IMR-90 (cell line): ENCODE data around the gene WDR62. TPM values are rescaled to one million over a fixed set of nuclear protein-coding genes. Genes with fewer than 3 reads are reported as not detected.

Source experiments
- ATAC-seq: fragments of 200-7000 bp; cut with Tn5 transposase; 2 replicates; pipeline ENCODE4 v1.9.1; 2020; ENCODE audit warnings: low read depth, mild to moderate bottlenecking, moderate library complexity
- BruUV-seq: library from RNA; stranded (reverse); fragments of 400-500 nt; replicated peaks from 2 replicates; lab custom pipeline; 2021; lab: Mats Ljungman, UMichigan
- CTCF ChIA-PET: fragments of 300-600 bp; formaldehyde crosslinking; extraction: SDS; loops from one replicate; lab custom pipeline; 2021; ENCODE audit warnings: antibody characterized with exemption; lab: Yijun Ruan, JAX
- POLR2A ChIA-PET: fragments of 300-600 bp; sonication (Branson Sonifier 250); formaldehyde crosslinking; loops from one replicate; lab custom pipeline; 2022; ENCODE audit warnings: antibody characterized with exemption; ENCODE audit not compliant: unreplicated experiment; lab: Charles Lee
- DNase-seq: peaks from one replicate; pipeline ENCODE4 v3.0.0; 2013
- H2AFZ ChIP-seq: replicated peaks from 2 replicates; pipeline ENCODE3; 2013; ENCODE audit warnings: low read length, mild to moderate bottlenecking; ENCODE audit not compliant: poor library complexity
- H2AK5ac ChIP-seq: 2 replicates; pipeline ENCODE4 v1.6.1; 2013; ENCODE audit warnings: low read depth, low read length, inconsistent platforms
- H2AK9ac ChIP-seq: replicated peaks from 2 replicates; pipeline ENCODE3; 2013; ENCODE audit warnings: mild to moderate bottlenecking, low read depth, low read length, moderate library complexity; ENCODE audit not compliant: poor library complexity
- H2BK120ac ChIP-seq: 2 replicates; pipeline ENCODE4 v1.6.1; 2013; ENCODE audit warnings: low read depth, low read length, inconsistent platforms
- H2BK15ac ChIP-seq: 3 replicates; pipeline ENCODE4 v1.6.1; 2013; ENCODE audit warnings: low read depth, low read length, inconsistent platforms
- H2BK20ac ChIP-seq: 2 replicates; pipeline ENCODE4 v1.6.1; 2013; ENCODE audit warnings: low read depth, mild to moderate bottlenecking, inconsistent platforms, low read length, moderate library complexity
- H2BK5ac ChIP-seq: 2 replicates; pipeline ENCODE4 v1.6.1; 2013; ENCODE audit warnings: mild to moderate bottlenecking, low read depth, low read length, inconsistent platforms; ENCODE audit not compliant: poor library complexity, severe bottlenecking
- H3K14ac ChIP-seq: replicated peaks from 2 replicates; pipeline ENCODE4 v1.6.1; 2013; ENCODE audit warnings: low read depth, low read length, inconsistent platforms
- H3K18ac ChIP-seq: 2 replicates; pipeline ENCODE4 v1.6.1; 2013; ENCODE audit warnings: low read depth, low read length, control low read depth
- H3K23ac ChIP-seq: 2 replicates; pipeline ENCODE4 v1.6.1; 2013; ENCODE audit warnings: low read depth, low read length, inconsistent platforms
- H3K27ac ChIP-seq: 2 replicates; pipeline ENCODE4 v1.5.1; 2013; ENCODE audit warnings: mild to moderate bottlenecking, control low read depth, low read length; ENCODE audit not compliant: insufficient read depth
- H3K27me3 ChIP-seq: 2 replicates; pipeline ENCODE4 v1.6.1; 2013; ENCODE audit warnings: low read length; ENCODE audit not compliant: control insufficient read depth, insufficient read depth
- H3K36me3 ChIP-seq: 2 replicates; pipeline ENCODE4 v1.6.1; 2013; ENCODE audit warnings: low read length, mixed read lengths; ENCODE audit not compliant: control insufficient read depth, insufficient read depth
- H3K4ac ChIP-seq: 2 replicates; pipeline ENCODE4 v1.6.1; 2013; ENCODE audit warnings: low read depth, low read length, inconsistent platforms
- H3K4me1 ChIP-seq: 2 replicates; pipeline ENCODE4 v1.6.1; 2013; ENCODE audit warnings: low read length, mixed read lengths; ENCODE audit not compliant: control insufficient read depth, insufficient read depth
- H3K4me2 ChIP-seq: 2 replicates; pipeline ENCODE4 v1.6.1; 2013; ENCODE audit warnings: low read depth, mild to moderate bottlenecking, control low read depth, low read length, moderate library complexity
- H3K4me3 ChIP-seq: 2 replicates; pipeline ENCODE4 v1.5.1; 2013; ENCODE audit warnings: low read depth, mild to moderate bottlenecking, control low read depth, low read length, moderate library complexity; ENCODE audit not compliant: insufficient read depth
- H3K56ac ChIP-seq: 2 replicates; pipeline ENCODE4 v1.6.1; 2013; ENCODE audit warnings: low read length, inconsistent platforms; ENCODE audit not compliant: insufficient read depth; ENCODE audit errors: extremely low read depth
- H3K79me1 ChIP-seq, 2 experiments: 2 replicates each; pipeline ENCODE4 v1.6.1; 2013; ENCODE audit warnings: low read length in 2 of 2, inconsistent platforms in 1 of 2, low read depth in 1 of 2
- H3K9ac ChIP-seq: 2 replicates; pipeline ENCODE4 v1.6.1; 2013; ENCODE audit warnings: low read depth, low read length, control low read depth
- H3K9me1 ChIP-seq: 2 replicates; pipeline ENCODE4 v1.6.1; 2013; ENCODE audit warnings: low read length, inconsistent platforms; ENCODE audit not compliant: insufficient read depth
- H3K9me3 ChIP-seq: 2 replicates; pipeline ENCODE4 v1.6.1; 2013; ENCODE audit warnings: low read length; ENCODE audit not compliant: control insufficient read depth, insufficient read depth
- H4K20me1 ChIP-seq: 2 replicates; pipeline ENCODE4 v1.6.1; 2013; ENCODE audit warnings: low read length, inconsistent platforms; ENCODE audit not compliant: insufficient read depth
- H4K5ac ChIP-seq: 2 replicates; pipeline ENCODE4 v1.6.1; 2013; ENCODE audit warnings: mild to moderate bottlenecking, low read depth, low read length, control low read depth
- H4K8ac ChIP-seq, 2 experiments: 2 replicates each; pipeline ENCODE4 v1.6.1; 2013; ENCODE audit warnings: low read depth in 2 of 2, low read length in 2 of 2, control low read depth in 1 of 2, inconsistent platforms in 1 of 2
- H4K91ac ChIP-seq: 2 replicates; pipeline ENCODE4 v1.6.1; 2013; ENCODE audit warnings: low read depth, low read length, inconsistent platforms; ENCODE audit not compliant: insufficient read depth
- CEBPB ChIP-seq: IDR thresholded peaks from 2 replicates; pipeline ENCODE4 v1.6.1; 2012; ENCODE audit warnings: low read depth, low read length, improper control_type of control experiment
- MXI1 ChIP-seq: IDR thresholded peaks from 2 replicates; pipeline ENCODE4 v1.6.1; 2012; ENCODE audit warnings: low read depth, mild to moderate bottlenecking, low read length, moderate library complexity, borderline replicate concordance
- NFE2L2 ChIP-seq: fragments of 150-350 bp; IDR thresholded peaks from 2 replicates; pipeline ENCODE4 v1.6.1; 2016; ENCODE audit warnings: low read depth, mild to moderate bottlenecking, low read length
- POLR2A ChIP-seq: IDR thresholded peaks from 2 replicates; pipeline ENCODE4 v1.6.1; 2012; ENCODE audit warnings: mild to moderate bottlenecking, low read depth, low read length
- RCOR1 ChIP-seq: IDR thresholded peaks from 2 replicates; pipeline ENCODE4 v1.6.1; 2012; ENCODE audit warnings: mild to moderate bottlenecking, low read length, improper control_type of control experiment; ENCODE audit not compliant: insufficient replicate concordance
- USF2 ChIP-seq: fragments of 150-350 bp; IDR thresholded peaks from 2 replicates; pipeline ENCODE4 v1.6.1; 2017; ENCODE audit warnings: mild to moderate bottlenecking, antibody characterized with exemption, low read length, low read depth
- WGBS, 2 experiments: methylation state at CpG; one replicate each; pipeline versions ENCODE4 v1.1.5 to v1.1.7; 2013; ENCODE audit warnings: missing lambda C conversion rate in 2 of 2; ENCODE audit not compliant: insufficient read length in 1 of 2; ENCODE audit errors: extremely low coverage in 2 of 2; 5-methylcytosine and 5-hydroxymethylcytosine counted together
- dilution Hi-C: fragments of 300-500 bp; cut with HindIII; formaldehyde crosslinking; loops from one replicate; pipeline ENCODE4 v1.14.3; 2018; ENCODE audit warnings: low sequenced_read_pairs; ENCODE audit not compliant: unreplicated experiment
- in situ Hi-C: fragments of 300-500 bp; cut with MboI; formaldehyde crosslinking; loops from 3 replicates; pipeline ENCODE4 v1.14.3; 2019; ENCODE audit warnings: low sequenced_read_pairs, inconsistent platforms, mixed read lengths
- intact Hi-C: fragments of 100-400 bp; cut with micrococcal nuclease; formaldehyde crosslinking; loops from 2 replicates; pipeline ENCODE4 v1.10.0; 2022
- polyA plus RNA-seq, 3 experiments: library from polyadenylated mRNA; depleted of rRNA; stranded (reverse); fragments of >200 nt; gene quantifications; 2 replicates each; pipeline ENCODE4 v1.2.3, GENCODE V29; 2012; ENCODE audit warnings: low replicate concordance in 1 of 3
- total RNA-seq: library from RNA; depleted of rRNA; stranded (reverse); fragments of >200 nt; gene quantifications from 2 replicates; pipeline ENCODE4 v1.2.3, GENCODE V29; 2012

The WDR62 gene
- total and polyA plus RNA-seq, 2 of the 4 experiments (the other 2 are of a cell fraction), result 4.5 to 7.0 TPM

- Histone ChIP-seq H4K8ac (no peak overlapping the region), H3K9ac (no peak overlapping the region), H2AK9ac (no peak overlapping the region), H3K4ac (no peak overlapping the region), H4K5ac (no peak overlapping the region), H3K9me3 (no peaks in the 10 kb centered on the region), H3K4me3 (no peak overlapping the region), H2AFZ (no peak overlapping the region), H3K14ac (no peak overlapping the region), H4K91ac (no peak overlapping the region), H2BK5ac (no peak overlapping the region), H3K9me1 (peaks cover 4% of the 10 kb centered on the region; the same call in 1 of the 2 replicates), H3K4me1 (no peaks in the 10 kb centered on the region; the same call in 1 of the 2 replicates), H3K36me3 (no peaks in the 10 kb centered on the region), H3K56ac (no peak overlapping the region), H2BK120ac (no peak overlapping the region), H2AK5ac (no peak overlapping the region), H3K4me2 (no peak overlapping the region), H3K79me1 (peaks cover 21 to 22% of the 10 kb centered on the region in 2 experiments), H2BK15ac (no peak overlapping the region), H3K27ac (no peak overlapping the region), H3K23ac (no peak overlapping the region), H2BK20ac (no peak overlapping the region), H3K18ac (no peak overlapping the region), H3K27me3 (no peaks in the 10 kb centered on the region), H4K20me1 (peaks cover 3% of the 10 kb centered on the region)
- CTCF ChIA-PET, result no interaction called here
- BruUV-seq, result no TSS peak
- intact Hi-C loops (no loop called here), in situ Hi-C loops (no loop called here), dilution Hi-C loops (no loop called here)
- no peak for TF ChIP-seq USF2
- TF ChIP-seq NFE2L2, result no peak
- TF ChIP-seq POLR2A, result no peak
- no peak for TF ChIP-seq MXI1
- no peak for TF ChIP-seq RCOR1
- TF ChIP-seq CEBPB, result no peak
- DNase-seq, result no peak
- no CpG with 5 or more reads among the region's 4 CpGs for WGBS, 2 experiments
- no peak for ATAC-seq
- POLR2A ChIA-PET, result no interaction called here
Measured at GRCh38 chr19:36049080-36049698, 5.5 kb upstream of the WDR62 start.
